ENCODE data around the gene GNA15.

Gene GNA15

DNA sequence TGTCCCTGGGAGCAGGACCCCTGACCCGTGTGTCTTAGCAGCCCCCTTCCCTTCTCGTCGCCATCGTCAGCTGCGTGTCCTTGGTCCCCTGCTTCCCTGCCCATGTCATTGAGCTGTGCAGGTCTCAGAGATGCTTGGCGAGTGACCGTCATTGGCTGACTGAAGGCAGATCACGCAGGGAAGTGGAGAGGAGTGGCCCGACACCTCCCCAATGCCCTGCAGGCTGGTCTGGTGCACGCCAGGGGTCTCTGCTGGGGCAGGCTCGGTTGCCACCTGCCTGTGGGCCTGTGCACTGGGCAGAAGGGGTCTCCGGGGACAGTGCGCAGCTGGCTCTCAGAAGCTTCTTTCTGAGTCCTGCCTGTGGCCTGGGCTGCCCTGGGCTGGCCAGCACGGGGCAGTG lies 35.5 kb upstream of the GNA15 start:
- peaks cover 0 to 44% (median 30%) of the 10 kb centered on the region in 4 experiments for H3K4me1 ChIP-seq (ENCODE audit: control extremely low read depth in 1 of 4, control insufficient read depth in 4 of 4, insufficient read depth in 4 of 4, low read length in 3 of 4)
- POLR2A ChIA-PET: no interaction called here
- H3K27ac ChIP-seq (ENCODE audit: insufficient read depth in 1 of 2, low read depth in 1 of 2, low read length in 2 of 2, poor library complexity in 1 of 2, severe bottlenecking in 2 of 2): no peak overlapping the region
- H3K36me3 ChIP-seq (ENCODE audit: control insufficient read depth in 4 of 4, insufficient read depth in 4 of 4, low read length in 3 of 4): no peaks in the 10 kb centered on the region
- 97% methylated on average over 14 of the region's 14 CpGs for WGBS (ENCODE audit: insufficient coverage)
- CTCF ChIA-PET: interaction anchor here (0.8 to 12.3 kb wide), 5 partner anchors 9 to 149 kb away, joined by 4 to 134 read pairs (median 4); no protein-coding TSS in a partner anchor
- no peaks in the 10 kb centered on the region for H3K9me3 ChIP-seq (ENCODE audit: control extremely low read depth in 1 of 5, control insufficient read depth in 4 of 5, insufficient read depth in 2 of 5, low read depth in 1 of 5, low read length in 4 of 5)
- no peak for DNase-seq
- no peak overlapping the region for H3K4me3 ChIP-seq (ENCODE audit: control insufficient read depth in 1 of 7, extremely low read depth in 1 of 7, insufficient read depth in 4 of 7, low read depth in 2 of 7, low read length in 6 of 7)
- H3K27me3 ChIP-seq (replicated peaks in 2 of 5; ENCODE audit: control insufficient read depth in 4 of 5, insufficient read depth in 5 of 5, low read length in 4 of 5): peaks cover 0 to 10% (median 0%) of the 10 kb centered on the region in 5 experiments

DNA sequence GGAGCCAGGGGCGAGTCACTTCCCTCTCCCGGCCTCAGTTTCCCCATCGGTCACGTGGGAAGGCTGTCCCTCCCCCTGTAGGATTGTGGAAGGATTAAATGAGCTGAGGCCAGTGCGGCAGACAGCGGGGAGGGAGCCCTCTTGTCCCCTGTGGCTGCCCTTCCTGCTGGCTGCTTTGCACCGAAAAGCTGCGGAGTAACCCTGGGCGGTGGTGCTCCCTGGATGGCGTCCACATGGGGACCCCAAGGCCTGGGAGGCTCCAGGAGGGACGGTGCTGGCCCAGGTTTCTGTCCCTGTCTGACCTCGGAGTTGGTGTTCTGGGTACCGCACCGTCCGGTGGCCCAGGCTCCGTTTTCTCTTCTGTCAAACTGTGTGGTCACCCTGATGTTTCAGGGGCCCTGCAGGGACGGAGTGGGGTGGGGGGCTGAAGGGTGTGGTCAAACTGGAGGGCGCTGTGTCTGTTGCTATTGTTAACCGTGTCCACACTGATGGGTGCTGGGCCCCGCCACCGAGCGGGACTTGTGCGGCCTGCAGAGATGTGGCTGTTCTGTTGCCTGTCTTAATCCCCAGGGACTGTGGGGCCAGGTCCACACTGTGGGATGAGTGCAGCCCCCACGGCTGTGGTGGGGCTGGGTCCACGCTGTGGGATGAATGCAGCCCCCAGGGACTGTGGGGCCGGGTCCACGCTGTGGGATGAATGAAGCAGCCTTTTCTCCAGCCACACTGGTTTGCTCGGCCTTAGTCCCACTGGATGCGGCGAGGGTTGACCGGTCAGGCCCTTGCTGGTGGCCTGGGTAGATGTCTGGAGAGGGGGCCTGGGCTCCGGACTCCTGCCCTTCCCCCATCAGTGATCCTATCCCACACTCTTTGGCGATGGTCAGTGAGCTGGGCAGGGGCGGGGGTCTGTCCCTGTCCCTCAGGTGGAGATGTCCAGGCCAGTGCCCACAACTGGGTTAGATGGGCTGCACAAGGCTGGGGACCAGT lies 34.8 kb upstream of the GNA15 start:
- Histone ChIP-seq H3K27ac (ENCODE audit: insufficient read depth in 1 of 2, low read depth in 1 of 2, low read length in 2 of 2, poor library complexity in 1 of 2, severe bottlenecking in 2 of 2) (no peak overlapping the region), H3K36me3 (ENCODE audit: control insufficient read depth in 4 of 4, insufficient read depth in 4 of 4, low read length in 3 of 4) (no peaks in the 10 kb centered on the region), H3K27me3 (replicated peaks in 2 of 5; ENCODE audit: control insufficient read depth in 4 of 5, insufficient read depth in 5 of 5, low read length in 4 of 5) (peaks cover 0 to 9% (median 0%) of the 10 kb centered on the region in 5 experiments), H3K4me1 (ENCODE audit: control extremely low read depth in 1 of 4, control insufficient read depth in 4 of 4, insufficient read depth in 4 of 4, low read length in 3 of 4) (peaks cover 0 to 37% (median 23%) of the 10 kb centered on the region in 4 experiments), H3K9me3 (ENCODE audit: control extremely low read depth in 1 of 5, control insufficient read depth in 4 of 5, insufficient read depth in 2 of 5, low read depth in 1 of 5, low read length in 4 of 5) (no peaks in the 10 kb centered on the region), H3K4me3 (ENCODE audit: control insufficient read depth in 1 of 7, extremely low read depth in 1 of 7, insufficient read depth in 4 of 7, low read depth in 2 of 7, low read length in 6 of 7) (no peak overlapping the region)
- DNase-seq: no peak
- WGBS (ENCODE audit: insufficient coverage): 96% methylated on average over 26 of the region's 34 CpGs
- POLR2A ChIA-PET: interaction anchor here (0.6 kb wide), 1 partner anchor 10 kb away, joined by 4 read pairs; no protein-coding TSS in a partner anchor
- CTCF ChIA-PET: interaction anchor here (0.8 to 12.3 kb wide), 5 partner anchors 8 to 149 kb away, joined by 4 to 134 read pairs (median 4); no protein-coding TSS in a partner anchor

DNA sequence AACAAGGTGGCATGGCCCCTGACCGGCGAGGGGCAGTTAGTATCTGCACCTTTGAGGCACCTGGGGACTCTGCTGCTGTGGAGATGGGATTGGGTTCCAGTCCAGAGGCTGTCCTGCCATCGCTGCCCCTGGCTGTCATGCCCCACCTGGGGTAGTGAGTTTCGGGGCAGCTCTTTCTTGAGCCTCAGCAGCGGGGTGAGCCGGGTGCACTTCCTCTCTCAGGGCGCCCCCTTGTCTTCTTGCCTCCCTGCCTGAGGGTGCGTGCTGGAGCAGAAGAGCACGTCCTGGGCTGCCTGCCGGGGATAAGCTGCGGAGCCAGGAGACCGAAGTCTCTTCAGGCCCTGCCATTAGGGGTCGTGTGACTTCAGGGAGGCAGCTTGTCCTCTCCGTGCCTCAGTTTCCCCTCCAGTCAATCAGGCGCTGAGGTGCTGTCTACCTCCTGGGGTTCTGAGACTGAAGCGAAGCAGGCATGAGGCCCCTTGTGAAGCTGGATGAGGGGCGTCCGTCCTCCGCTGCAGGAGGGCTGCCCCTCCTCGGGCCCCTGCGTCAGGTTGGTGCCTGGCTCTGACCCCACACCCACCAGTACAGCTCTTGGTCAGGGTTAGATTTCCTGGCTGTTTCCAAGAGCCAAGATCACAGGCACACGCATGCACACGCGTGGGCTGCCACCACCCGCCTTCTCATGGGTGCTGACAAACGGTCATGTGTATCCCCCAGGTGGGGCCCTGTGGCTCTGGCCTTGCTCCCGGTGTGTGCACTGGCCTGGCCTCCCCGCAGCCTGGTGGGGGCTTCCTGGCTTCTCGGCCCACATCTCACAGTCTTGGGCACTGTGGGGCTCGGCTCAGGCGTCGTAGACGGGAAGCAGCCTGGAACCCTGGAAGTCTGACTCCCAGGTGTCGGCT lies 33.3 kb upstream of the GNA15 start:
- no peaks in the 10 kb centered on the region for H3K36me3 ChIP-seq (ENCODE audit: control insufficient read depth in 4 of 4, insufficient read depth in 4 of 4, low read length in 3 of 4)

DNA sequence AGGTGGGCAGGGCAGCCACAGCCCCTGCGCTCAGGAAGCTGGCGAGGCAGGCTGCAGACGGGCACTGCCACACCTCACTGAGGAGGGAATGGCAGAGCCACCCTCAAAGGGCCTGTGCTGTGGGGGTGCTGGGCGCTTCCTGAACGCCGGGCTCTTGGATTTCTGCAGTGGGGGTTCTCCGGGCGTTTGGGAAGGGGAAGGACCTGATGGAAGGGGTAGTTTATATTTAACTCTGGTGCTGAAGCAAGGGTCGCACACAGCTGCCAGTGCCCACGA lies 31.2 kb upstream of the GNA15 start:
- no peak for DNase-seq
- Histone ChIP-seq H3K4me1 (ENCODE audit: control extremely low read depth in 1 of 4, control insufficient read depth in 4 of 4, insufficient read depth in 4 of 4, low read length in 3 of 4) (peaks cover 0 to 19% (median 3%) of the 10 kb centered on the region in 4 experiments), H3K4me3 (ENCODE audit: control insufficient read depth in 1 of 7, extremely low read depth in 1 of 7, insufficient read depth in 4 of 7, low read depth in 2 of 7, low read length in 6 of 7) (no peak overlapping the region), H3K36me3 (ENCODE audit: control insufficient read depth in 4 of 4, insufficient read depth in 4 of 4, low read length in 3 of 4) (no peaks in the 10 kb centered on the region), H3K27ac (ENCODE audit: insufficient read depth in 1 of 2, low read depth in 1 of 2, low read length in 2 of 2, poor library complexity in 1 of 2, severe bottlenecking in 2 of 2) (no peak overlapping the region), H3K9me3 (ENCODE audit: control extremely low read depth in 1 of 5, control insufficient read depth in 4 of 5, insufficient read depth in 2 of 5, low read depth in 1 of 5, low read length in 4 of 5) (no peaks in the 10 kb centered on the region), H3K27me3 (replicated peaks in 2 of 5; ENCODE audit: control insufficient read depth in 4 of 5, insufficient read depth in 5 of 5, low read length in 4 of 5) (peaks cover 0 to 2% (median 0%) of the 10 kb centered on the region in 5 experiments)
- ChIA-PET CTCF (interaction anchor here (1.1 to 12.3 kb wide), 16 partner anchors 8 to 153 kb away, joined by 3 to 134 read pairs (median 9); no protein-coding TSS in a partner anchor), POLR2A (interaction anchor here (0.6 kb wide), 1 partner anchor 24 kb away, joined by 3 read pairs; no protein-coding TSS in a partner anchor)
- WGBS (ENCODE audit: insufficient coverage): 73% methylated on average over 3 of the region's 10 CpGs

More for the DNA sequence above, 33.3 kb upstream of the GNA15 start:
- Histone ChIP-seq H3K27ac (ENCODE audit: insufficient read depth in 1 of 2, low read depth in 1 of 2, low read length in 2 of 2, poor library complexity in 1 of 2, severe bottlenecking in 2 of 2) (no peak overlapping the region), H3K27me3 (replicated peaks in 2 of 5; ENCODE audit: control insufficient read depth in 4 of 5, insufficient read depth in 5 of 5, low read length in 4 of 5) (peaks cover 0 to 3% (median 0%) of the 10 kb centered on the region in 5 experiments), H3K4me3 (ENCODE audit: control insufficient read depth in 1 of 7, extremely low read depth in 1 of 7, insufficient read depth in 4 of 7, low read depth in 2 of 7, low read length in 6 of 7) (no peak overlapping the region), H3K9me3 (ENCODE audit: control extremely low read depth in 1 of 5, control insufficient read depth in 4 of 5, insufficient read depth in 2 of 5, low read depth in 1 of 5, low read length in 4 of 5) (no peaks in the 10 kb centered on the region), H3K4me1 (ENCODE audit: control extremely low read depth in 1 of 4, control insufficient read depth in 4 of 4, insufficient read depth in 4 of 4, low read length in 3 of 4) (peaks cover 0 to 25% (median 17%) of the 10 kb centered on the region in 4 experiments)
- no peak for DNase-seq
- POLR2A ChIA-PET: no interaction called here
- 98% methylated on average over 21 of the region's 34 CpGs for WGBS (ENCODE audit: insufficient coverage)
- CTCF ChIA-PET: interaction anchor here (1.0 to 12.3 kb wide), 4 partner anchors 8 to 168 kb away, joined by 3 to 134 read pairs (median 64); no protein-coding TSS in a partner anchor

DNA sequence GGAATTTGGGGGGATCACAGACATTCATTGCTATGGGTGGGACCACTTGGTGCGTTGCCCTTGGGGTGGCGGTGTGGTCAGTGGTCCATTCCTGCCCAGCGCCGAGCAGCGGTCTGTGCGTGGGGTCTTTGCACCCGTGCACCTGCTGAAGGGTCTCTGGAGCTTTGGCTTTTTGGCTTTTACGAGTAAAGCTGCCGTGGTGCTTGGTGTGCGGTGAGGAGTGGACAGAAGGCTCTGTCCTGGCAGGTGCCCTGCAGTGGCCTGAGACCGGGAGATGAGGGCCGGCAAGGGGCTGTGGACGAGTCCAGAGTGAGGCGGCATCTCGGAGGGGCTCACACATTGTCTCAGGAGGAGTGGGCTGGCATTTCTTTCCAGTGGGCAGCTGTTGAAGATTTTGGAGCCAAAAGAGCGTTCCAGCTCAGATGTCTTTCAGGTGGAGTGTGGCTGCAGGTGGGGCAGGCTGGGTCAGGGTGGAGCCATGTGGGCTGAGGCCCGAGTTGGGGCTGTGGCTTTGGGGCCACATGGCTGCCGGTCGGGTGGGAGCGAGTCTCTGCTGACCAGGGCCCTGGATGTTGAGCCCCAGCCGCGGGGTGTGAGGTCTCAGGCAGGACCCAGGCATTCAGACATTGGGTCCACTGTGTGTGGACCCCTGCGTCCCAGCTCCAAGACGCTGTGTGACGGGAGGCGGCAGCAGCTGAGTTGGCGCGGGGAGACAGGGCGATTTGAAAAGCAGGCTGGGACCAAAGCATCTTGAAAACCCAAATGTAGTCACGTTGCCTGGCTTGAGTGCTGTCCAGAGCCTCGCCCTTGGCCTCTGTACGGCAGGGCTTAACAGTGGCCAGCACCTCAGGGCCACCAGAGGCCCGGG lies 30.0 kb upstream of the GNA15 start:
- ChIA-PET CTCF (interaction anchor here (0.8 to 12.3 kb wide), 9 partner anchors 9 to 154 kb away, joined by 3 to 134 read pairs (median 17); no protein-coding TSS in a partner anchor), POLR2A (interaction anchor here (1.1 kb wide), 1 partner anchor 27 kb away, joined by 4 read pairs; no protein-coding TSS in a partner anchor)
- WGBS (ENCODE audit: insufficient coverage): 97% methylated on average over 32 of the region's 33 CpGs
- Histone ChIP-seq H3K36me3 (ENCODE audit: control insufficient read depth in 4 of 4, insufficient read depth in 4 of 4, low read length in 3 of 4) (no peaks in the 10 kb centered on the region), H3K4me1 (ENCODE audit: control extremely low read depth in 1 of 4, control insufficient read depth in 4 of 4, insufficient read depth in 4 of 4, low read length in 3 of 4) (peaks cover 0 to 31% (median 6%) of the 10 kb centered on the region in 4 experiments), H3K27me3 (replicated peaks in 2 of 5; ENCODE audit: control insufficient read depth in 4 of 5, insufficient read depth in 5 of 5, low read length in 4 of 5) (no peaks in the 10 kb centered on the region), H3K4me3 (ENCODE audit: control insufficient read depth in 1 of 7, extremely low read depth in 1 of 7, insufficient read depth in 4 of 7, low read depth in 2 of 7, low read length in 6 of 7) (no peak overlapping the region), H3K9me3 (ENCODE audit: control extremely low read depth in 1 of 5, control insufficient read depth in 4 of 5, insufficient read depth in 2 of 5, low read depth in 1 of 5, low read length in 4 of 5) (no peaks in the 10 kb centered on the region), H3K27ac (ENCODE audit: insufficient read depth in 1 of 2, low read depth in 1 of 2, low read length in 2 of 2, poor library complexity in 1 of 2, severe bottlenecking in 2 of 2) (no peak overlapping the region)
- DNase-seq: no peak
